Kidney tubule cell (primary cell): ENCODE data around the gene SPSB1.

Experiments used
- DNase-seq: peaks from one replicate; pipeline ENCODE4 v3.0.0-alpha.2; 2018; ENCODE audit warnings: low spot score

SPSB1 gene

GRCh38 chr1:9260059-9260766 lies 32.5 kb upstream of the SPSB1 start:
- no peak for DNase-seq

GRCh38 chr1:9261496-9261895 lies 31.2 kb upstream of the SPSB1 start:
- DNase-seq, result no peak

GRCh38 chr1:9262096-9262986 lies 30.4 kb upstream of the SPSB1 start:
- no peak for DNase-seq

- no peak for DNase-seq
Measured at GRCh38 chr1:9263276-9263855, 29.3 kb upstream of the SPSB1 start.

- DNase-seq, result no peak
Measured at GRCh38 chr1:9263984-9264872, 28.5 kb upstream of the SPSB1 start.

GRCh38 chr1:9265037-9265436 lies 27.7 kb upstream of the SPSB1 start:
- DNase-seq, result no peak

- no peak for DNase-seq
Measured at GRCh38 chr1:9265968-9266367, 26.7 kb upstream of the SPSB1 start.

- DNase-seq, result no peak
Measured at GRCh38 chr1:9267352-9267686, 25.4 kb upstream of the SPSB1 start.

GRCh38 chr1:9267827-9268581 lies 24.7 kb upstream of the SPSB1 start:
- DNase-seq, result no peak

GRCh38 chr1:9269078-9269501 lies 23.6 kb upstream of the SPSB1 start:
- peak; percentile 37 for DNase-seq

- no peak for DNase-seq
Measured at GRCh38 chr1:9269721-9270120, 23.0 kb upstream of the SPSB1 start.

GRCh38 chr1:9270290-9270883 lies 22.3 kb upstream of the SPSB1 start:
- DNase-seq, result no peak

- DNase-seq, result no peak
Measured at GRCh38 chr1:9271283-9271682, 21.4 kb upstream of the SPSB1 start.

GRCh38 chr1:9271861-9272595 lies 20.7 kb upstream of the SPSB1 start:
- no peak for DNase-seq

- no peak for DNase-seq
Measured at GRCh38 chr1:9273177-9273576, 19.5 kb upstream of the SPSB1 start.

GRCh38 chr1:9275161-9275560 lies 17.5 kb upstream of the SPSB1 start:
- DNase-seq, result no peak

GRCh38 chr1:9275567-9276034 lies 17.1 kb upstream of the SPSB1 start:
- peak; percentile 81 for DNase-seq

- DNase-seq, result no peak
Measured at GRCh38 chr1:9278116-9278515, 14.6 kb upstream of the SPSB1 start.

- DNase-seq, result no peak
Measured at GRCh38 chr1:9278585-9279153, 14.0 kb upstream of the SPSB1 start.
